Motor neuron (in vitro differentiated cells): ENCODE measurements around the gene FMR1NB. TPM values are rescaled to one million over a fixed set of nuclear protein-coding genes. Genes with fewer than 3 reads are reported as not detected.

Experiments used
- total RNA-seq, 8 experiments: library from RNA; unstranded; fragments of 300-600 nt; gene quantifications; 2 replicates each; pipeline versions ENCODE4 v1.2.3 to v1.2.4, GENCODE V29; 2022

FMR1NB gene
- total RNA-seq, 8 experiments from 2014 or later = 0.47 TPM; not detected in 7

Other genes starting within 250 kb of the FMR1NB start
- gene FMR1, start 69.4 kb upstream of the FMR1NB start, total RNA-seq = 10 to 100 TPM; 18.7 to 65.4 (median 33.1) TPM